Raji (cell line): Measurements from ENCODE around the gene POLH.

Source experiments
- POLR2A ChIP-seq: IDR thresholded peaks from 2 replicates; pipeline ENCODE4 v1.6.1; 2011; ENCODE audit warnings: low read depth, low read length, control low read depth; ENCODE audit not compliant: insufficient read depth

Gene POLH

DNA sequence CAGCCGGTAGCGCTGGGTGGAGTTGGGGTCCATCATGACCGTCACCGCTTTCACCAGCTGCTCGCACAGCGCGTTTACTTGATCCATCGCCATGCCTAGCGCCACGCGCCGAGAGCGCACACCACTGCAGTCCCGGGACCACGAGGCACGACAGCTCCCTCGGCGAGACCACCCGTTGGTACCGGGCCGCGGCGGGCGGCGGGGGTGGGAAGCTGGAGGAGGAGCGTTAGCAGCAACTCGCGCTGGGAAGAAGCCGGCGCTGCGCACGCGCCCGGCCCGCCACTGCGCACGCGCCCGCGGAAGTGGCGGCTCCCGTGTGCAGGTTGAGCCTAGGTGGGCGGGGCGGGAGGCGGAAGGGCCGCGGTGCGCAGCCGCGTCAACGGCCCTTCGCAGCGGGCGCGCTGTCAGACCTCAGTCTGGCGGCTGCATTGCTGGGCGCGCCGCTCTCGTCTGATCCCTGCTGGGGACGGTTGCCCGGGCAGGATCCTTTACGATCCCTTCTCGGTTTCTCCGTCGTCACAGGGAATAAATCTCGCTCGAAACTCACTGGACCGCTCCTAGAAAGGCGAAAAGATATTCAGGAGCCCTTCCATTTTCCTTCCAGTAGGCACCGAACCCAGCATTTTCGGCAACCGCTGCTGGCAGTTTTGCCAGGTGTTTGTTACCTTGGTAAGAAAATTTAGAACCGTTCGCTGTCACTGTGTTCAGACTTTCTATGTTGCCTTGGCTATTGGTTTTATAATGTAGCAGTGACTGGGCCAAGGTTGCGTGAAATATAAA is at the start of gene POLH, which contains the start of gene XPO5:
TSS of gene POLH (plus strand) at position 414 of the 780 bp plus-strand sequence. CDS start 6,135 bp downstream, outside the sequence.
TSS of gene XPO5 (minus strand) at position 267 of the 780 bp plus-strand sequence. CDS start at position 93, 174 bp downstream.
- TF ChIP-seq POLR2A, result peak; percentile 99

DNA sequence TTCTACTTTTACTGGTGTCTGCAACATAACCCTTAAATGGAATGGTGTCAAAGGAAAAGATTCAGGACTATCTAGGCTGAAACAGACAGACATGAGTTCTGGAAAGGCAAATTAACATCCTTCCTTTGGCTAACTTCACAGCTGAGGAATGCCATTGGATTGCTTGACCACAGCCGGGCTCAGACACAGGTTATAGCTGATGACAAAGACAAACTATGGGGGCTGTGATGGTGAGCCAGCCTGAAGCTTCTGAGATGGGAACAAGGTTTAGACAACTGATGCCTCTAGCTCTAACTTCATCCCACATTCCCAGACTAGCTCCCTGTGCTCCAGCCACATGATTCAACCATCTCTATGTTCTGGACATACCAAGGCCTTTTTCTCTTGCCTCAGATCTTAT is 43.8 kb upstream of the POLH start:
- TF ChIP-seq POLR2A, result no peak

DNA sequence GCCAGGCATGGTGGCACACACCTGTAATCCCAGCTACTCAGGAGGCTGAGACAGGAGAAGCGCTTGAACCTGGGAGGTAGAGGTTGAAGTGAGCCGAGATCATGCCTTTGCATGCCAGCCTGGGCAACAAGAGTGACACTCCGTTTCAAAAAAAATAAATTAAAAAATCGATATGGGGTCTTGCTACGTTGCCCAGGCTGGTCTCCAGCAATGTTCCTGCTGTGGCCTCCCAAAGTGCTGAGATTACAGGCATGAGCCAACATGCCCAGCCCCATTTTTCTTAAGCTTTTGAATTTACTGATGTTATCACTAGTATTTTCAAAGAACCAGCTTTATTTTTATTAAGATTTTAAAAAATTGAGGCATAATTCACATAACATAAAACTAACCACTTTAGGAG is 35.5 kb upstream of the POLH start:
- TF ChIP-seq POLR2A, result no peak

DNA sequence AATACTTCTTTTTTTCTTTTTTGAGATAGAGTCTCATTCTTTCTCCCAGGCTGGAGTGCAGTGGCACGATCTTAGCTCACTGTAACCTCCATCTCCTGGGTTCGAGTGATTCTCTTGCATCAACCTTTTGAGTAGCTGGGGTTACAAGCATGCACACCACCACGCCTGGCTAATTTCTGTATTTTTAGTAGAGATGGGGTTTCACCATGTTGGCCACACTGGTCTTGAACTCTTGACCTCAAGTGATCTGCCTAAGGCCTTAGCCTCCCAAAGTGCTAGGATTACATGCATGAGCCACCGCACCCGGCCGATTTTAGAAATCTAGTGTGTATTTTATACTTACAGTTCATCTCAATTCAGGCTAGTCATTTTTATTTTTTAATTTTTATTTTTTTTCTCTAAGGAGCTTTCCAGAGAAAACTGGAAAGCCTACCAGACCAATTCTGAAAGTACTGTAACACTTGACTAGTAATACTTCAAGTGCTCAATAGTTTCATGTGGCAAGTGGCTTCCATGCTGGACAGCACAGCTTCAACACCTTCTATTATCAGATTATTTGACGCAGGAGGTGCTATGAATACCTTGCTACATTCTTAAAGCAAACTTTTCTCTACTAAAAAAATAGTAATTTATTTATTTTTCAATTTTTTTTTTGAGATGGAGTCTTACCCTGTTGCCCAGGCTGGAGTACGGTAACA is 34.1 kb upstream of the POLH start:
- no peak for TF ChIP-seq POLR2A

DNA sequence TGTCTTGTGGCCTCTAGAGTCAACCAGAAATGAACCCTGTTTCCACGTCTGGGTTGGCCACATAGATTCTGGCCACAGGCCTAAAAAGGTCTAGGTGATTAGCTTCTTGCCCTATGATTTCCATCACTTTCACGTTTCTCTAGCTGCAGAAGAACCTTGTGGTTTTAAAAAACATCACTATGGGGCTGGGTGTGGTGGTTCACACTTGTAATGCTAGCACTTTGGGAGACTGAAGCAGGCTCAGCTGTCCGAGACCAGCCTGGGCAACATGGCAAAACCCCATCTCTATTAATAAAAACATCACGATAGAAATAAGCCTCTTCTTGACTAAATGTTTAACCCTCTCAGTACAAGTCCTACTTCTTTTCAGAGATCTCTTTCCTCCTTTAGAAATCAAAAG is 31.5 kb upstream of the POLH start:
- no peak for TF ChIP-seq POLR2A

DNA sequence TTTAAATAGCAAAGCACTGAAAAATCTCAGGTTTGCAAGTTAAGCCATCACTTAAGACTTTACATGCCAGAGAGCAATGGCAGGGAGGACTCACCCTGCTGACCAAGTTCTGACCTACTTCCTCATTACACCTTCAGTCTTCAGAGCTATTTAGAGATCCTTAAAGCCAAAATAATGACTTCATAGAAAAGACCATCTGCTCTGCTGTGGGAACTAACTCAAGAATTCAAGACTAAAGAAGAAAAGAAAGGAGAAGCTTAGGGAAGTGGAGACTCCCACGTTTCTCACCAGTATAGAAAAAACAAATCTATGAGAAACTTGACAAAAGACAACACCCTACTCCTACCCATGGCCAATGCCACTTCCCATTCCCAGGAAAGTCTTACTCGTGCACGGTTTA is 28.8 kb upstream of the POLH start:
- no peak for TF ChIP-seq POLR2A

DNA sequence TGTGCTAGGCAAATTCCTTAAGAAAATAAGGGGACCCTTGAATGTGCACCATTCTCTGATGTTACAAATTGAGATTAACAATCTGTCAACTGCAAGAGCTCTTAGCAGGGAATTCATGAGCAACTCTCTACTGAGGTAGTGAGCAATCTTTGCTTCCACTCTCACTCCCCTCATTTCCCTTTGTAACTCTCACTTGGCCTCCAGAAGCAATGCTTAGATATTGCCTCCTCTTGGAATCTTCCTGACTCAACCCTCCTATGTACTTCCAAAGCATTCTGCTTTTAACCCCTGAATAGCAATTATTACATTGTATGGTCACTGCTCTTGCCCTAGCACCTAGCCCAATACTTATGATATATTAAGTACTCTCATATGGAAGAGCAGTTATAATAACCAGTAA is 16.7 kb upstream of the POLH start:
- TF ChIP-seq POLR2A, result no peak

DNA sequence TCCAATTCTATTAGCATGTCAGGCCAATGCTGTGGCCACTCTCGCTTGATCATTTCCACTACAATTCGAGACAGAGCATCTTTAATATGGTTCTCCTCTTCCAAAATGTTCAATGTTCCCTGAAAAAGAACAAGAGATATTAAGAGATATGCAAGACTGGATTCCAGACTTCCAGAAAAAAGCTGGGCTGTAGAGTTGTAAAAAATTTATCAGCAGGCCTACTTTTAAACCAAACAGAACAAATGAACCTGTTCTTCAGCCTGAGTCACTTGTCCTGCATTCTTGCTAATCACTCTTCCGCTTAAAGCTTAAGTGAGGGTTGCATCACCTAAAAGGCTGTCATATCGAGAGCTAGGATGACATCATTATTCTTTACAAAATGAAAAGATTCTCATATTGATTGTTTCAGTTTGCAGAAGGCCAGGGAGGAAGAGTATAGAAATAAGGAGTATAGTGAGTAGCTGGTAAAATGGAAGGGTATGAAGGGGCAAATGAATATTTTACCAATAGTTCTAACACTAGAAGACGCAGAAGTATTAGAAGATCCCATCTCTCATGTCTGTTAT is 5.0 kb upstream of the POLH start:
- no peak for TF ChIP-seq POLR2A

DNA sequence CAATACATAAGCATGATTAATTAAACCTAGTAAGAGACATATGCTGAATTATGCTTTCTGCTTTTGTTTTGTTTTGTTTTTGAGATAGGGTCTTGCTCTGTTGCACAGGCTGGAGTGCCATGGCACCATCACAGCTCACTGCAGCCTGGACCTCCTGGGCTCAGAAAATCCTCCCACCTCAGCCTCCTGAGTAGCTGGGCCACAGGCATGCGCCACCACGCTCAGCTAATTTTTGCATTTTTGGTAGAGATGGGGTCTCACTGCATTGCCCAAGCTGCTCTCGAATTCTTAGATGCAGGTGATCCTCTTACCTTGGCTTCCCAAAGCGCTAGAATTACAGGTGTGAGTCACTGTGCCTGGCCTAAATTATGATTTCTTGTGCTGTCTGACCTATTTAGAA is 4.0 kb upstream of the POLH start:
- TF ChIP-seq POLR2A, result no peak

DNA sequence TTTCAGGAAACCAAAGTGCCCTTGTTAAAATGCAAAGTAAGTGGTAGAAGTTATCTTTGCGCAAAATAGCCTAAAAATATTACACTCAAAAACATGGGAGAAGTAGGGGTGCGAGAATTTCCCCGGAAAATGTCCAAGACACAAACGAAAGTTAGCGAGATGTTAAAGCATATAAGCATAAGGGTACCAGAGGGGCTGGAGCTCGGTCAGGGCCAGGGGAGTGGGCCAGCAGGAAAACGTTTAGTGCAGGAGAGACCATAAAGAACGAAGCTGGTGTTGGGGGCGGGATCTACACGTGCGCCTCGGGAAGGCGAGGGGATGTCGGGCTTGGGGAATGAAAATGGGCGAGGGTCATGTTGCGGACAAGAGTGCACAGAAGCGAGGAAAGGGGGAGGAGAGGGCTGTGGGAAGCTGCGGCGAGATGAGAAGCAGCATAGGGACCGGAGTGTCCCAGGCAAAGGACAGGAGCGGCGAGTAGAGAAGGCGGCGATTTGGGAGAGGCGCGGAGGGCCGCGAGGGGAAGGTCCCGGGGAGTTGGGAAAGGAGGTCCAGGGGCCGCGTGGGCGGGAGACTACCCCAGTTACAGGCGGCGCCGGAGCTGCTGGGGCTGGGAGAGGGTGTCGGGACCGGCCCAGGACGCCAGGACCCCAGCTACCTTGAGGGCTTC is 747 bp upstream of the POLH start:
- TF ChIP-seq POLR2A, result no peak

DNA sequence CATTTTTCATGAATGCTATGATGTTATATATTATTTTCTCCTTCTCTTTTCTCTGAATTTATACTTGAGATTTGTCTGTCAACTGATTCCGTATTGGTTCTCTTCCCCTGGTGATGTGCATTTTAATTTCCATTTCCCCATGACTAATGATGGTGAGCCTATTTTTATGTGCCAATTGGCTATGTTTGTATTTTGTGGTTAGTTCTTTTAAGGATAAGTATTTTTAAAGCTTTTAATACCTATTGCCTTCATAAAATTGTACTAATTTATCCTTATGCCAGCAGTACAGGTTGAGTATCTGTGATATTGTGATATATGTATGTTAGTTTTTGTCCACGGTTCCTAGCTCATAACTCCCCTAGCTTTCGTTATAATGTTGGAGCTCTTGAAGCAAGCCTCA is 2.8 kb downstream of the POLH start:
- no peak for TF ChIP-seq POLR2A

DNA sequence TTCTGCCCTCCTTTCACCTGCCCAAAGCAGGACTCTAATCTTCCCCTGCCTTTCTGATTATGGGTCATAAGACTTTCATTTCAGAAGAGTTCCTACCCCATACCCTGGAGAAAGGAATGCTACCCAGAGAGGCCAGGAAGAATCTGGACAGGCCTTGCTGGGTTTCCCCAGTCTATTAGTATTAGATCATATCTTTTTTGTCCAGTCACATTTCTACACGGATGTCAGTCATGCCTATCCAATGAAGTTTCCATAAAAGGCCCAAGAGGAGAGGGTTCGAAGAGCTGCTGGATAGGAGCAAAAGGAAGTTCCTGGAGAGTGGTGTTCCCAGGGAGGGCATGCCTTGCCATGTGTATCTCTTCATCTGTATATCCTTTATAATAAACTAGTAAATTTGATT is 3.2 kb downstream of the POLH start:
- no peak for TF ChIP-seq POLR2A

DNA sequence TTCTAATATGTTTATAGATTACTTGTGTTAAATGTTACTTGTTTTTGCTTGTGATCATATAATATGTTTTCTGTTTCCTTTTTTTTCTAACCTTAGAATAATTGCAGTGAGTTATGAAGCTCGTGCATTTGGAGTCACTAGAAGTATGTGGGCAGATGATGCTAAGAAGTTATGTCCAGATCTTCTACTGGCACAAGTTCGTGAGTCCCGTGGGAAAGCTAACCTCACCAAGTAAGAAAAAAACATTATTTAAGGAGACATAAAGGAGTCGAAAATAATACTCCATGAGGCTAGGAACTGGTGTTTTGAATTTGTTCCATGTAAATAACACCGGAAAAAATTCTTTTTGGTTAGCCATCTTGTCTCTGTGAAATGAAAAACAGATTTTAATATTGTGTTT is 6.9 kb downstream of the POLH start:
- TF ChIP-seq POLR2A, result no peak

DNA sequence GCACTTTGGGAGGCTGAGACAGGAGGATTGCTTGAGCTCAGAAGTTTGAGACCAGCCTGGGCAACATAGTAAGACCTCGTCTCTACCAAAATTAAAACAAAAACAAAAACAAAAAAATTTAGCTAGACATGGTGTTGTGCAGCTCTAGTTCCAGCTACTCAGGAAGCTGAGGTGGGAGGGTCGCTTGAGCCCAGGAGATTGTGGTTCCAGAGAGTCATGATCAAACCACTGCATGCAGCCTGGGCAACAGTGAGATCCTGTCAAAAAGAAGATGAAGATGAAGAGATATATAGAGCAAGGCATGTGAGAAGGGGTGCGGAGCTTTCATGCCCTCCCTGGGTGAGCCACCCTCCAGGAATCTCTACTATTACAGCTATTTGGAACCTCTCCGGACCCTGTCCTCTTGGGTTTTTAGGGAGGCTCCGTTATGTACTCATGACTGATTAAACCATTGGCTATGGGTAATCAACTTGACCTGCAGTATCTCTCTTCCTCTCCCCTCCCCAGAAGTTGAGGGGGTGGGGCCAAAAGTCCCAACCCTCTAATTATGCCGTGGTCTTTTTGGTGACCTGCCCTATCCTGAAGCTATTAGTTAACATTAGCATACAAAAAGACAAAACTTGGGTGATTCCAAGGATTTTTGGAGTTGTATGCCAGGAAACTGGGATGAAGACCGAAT is 9.0 kb downstream of the POLH start:
- no peak for TF ChIP-seq POLR2A

DNA sequence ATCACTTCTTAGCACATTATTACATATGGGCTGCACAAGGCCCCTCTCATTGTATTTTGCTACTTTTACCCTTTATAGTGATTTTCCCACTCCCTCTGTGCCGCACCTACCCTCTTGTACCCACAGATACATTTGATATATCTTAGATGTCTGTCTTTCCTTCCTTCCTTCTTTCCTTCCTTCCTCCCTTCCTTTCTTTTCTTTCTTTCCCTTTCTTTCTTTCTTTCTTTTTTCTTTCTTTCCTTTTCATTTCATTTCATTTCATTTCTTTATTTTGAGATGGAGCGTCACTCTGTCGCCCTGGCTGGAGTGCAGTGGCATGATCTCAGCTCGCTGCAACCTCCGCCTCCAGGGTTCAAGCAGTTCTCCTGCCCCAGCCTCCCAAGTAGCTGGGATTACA is 12.2 kb downstream of the POLH start:
- TF ChIP-seq POLR2A, result no peak
